Activated T-cell treated with anti-CD3 and anti-CD28 coated beads, Interleukin-2, amount 50 U/mL, for 1 hour (primary cell): ENCODE measurements around the gene NAA25.
"Not testable (repeated sequence)": the region's sequence is repeated elsewhere in the genome, so short reads cannot be mapped to it uniquely, and the experiment has no call there.

ENCODE experiments used
- DNase-seq: peaks from one replicate; pipeline ENCODE4 v3.0.0-alpha.2; 2020

NAA25 gene

GRCh38 chr12:112116232-112117060 is 7.9 kb upstream of the NAA25 start:
- DNase-seq, result no peak

GRCh38 chr12:112115259-112116045 is 6.9 kb upstream of the NAA25 start:
- DNase-seq, result no peak

- DNase-seq, result no peak
Measured at GRCh38 chr12:112112409-112113133, 4.0 kb upstream of the NAA25 start.

GRCh38 chr12:112111931-112112330 is 3.3 kb upstream of the NAA25 start:
- no peak for DNase-seq

- not testable (repeated sequence) for DNase-seq
Measured at GRCh38 chr12:112110787-112111662, 2.4 kb upstream of the NAA25 start.

- no peak for DNase-seq
Measured at GRCh38 chr12:112107306-112108201, 1.0 kb downstream of the NAA25 start.

GRCh38 chr12:112105891-112106290 is 2.7 kb downstream of the NAA25 start:
- no peak for DNase-seq

GRCh38 chr12:112103758-112104503 is 4.7 kb downstream of the NAA25 start:
- no peak for DNase-seq

GRCh38 chr12:112102746-112103145 is 5.8 kb downstream of the NAA25 start:
- DNase-seq, result not testable (repeated sequence)

GRCh38 chr12:112102127-112102526 is 6.5 kb downstream of the NAA25 start:
- no peak for DNase-seq

- DNase-seq, result not testable (repeated sequence)
Measured at GRCh38 chr12:112100500-112100899, 8.1 kb downstream of the NAA25 start.

GRCh38 chr12:112097641-112098040 is 10.9 kb downstream of the NAA25 start:
- no peak for DNase-seq

GRCh38 chr12:112096667-112097066 is 11.9 kb downstream of the NAA25 start:
- DNase-seq, result no peak

GRCh38 chr12:112096070-112096469 is 12.5 kb downstream of the NAA25 start:
- no peak for DNase-seq

- DNase-seq, result no peak
Measured at GRCh38 chr12:112091563-112091962, 17.0 kb downstream of the NAA25 start.

GRCh38 chr12:112087851-112088250 is 20.7 kb downstream of the NAA25 start:
- no peak for DNase-seq

- DNase-seq, result no peak
Measured at GRCh38 chr12:112087055-112087850, 21.3 kb downstream of the NAA25 start.

GRCh38 chr12:112066566-112066965 is 42.0 kb downstream of the NAA25 start:
- no peak for DNase-seq

GRCh38 chr12:112063273-112063672 is 45.3 kb downstream of the NAA25 start:
- DNase-seq, result no peak

GRCh38 chr12:112061137-112061536 is 47.4 kb downstream of the NAA25 start:
- DNase-seq, result no peak
